NCI-H2171 treated with DMSO at 0.1 percent for 48 hours (cell line): ENCODE measurements around the gene RNF121.

Experiments used
- DNase-seq: peaks from one replicate; lab custom pipeline; 2025; lab: John Stamatoyannopoulos, UW

RNF121 gene

DNA sequence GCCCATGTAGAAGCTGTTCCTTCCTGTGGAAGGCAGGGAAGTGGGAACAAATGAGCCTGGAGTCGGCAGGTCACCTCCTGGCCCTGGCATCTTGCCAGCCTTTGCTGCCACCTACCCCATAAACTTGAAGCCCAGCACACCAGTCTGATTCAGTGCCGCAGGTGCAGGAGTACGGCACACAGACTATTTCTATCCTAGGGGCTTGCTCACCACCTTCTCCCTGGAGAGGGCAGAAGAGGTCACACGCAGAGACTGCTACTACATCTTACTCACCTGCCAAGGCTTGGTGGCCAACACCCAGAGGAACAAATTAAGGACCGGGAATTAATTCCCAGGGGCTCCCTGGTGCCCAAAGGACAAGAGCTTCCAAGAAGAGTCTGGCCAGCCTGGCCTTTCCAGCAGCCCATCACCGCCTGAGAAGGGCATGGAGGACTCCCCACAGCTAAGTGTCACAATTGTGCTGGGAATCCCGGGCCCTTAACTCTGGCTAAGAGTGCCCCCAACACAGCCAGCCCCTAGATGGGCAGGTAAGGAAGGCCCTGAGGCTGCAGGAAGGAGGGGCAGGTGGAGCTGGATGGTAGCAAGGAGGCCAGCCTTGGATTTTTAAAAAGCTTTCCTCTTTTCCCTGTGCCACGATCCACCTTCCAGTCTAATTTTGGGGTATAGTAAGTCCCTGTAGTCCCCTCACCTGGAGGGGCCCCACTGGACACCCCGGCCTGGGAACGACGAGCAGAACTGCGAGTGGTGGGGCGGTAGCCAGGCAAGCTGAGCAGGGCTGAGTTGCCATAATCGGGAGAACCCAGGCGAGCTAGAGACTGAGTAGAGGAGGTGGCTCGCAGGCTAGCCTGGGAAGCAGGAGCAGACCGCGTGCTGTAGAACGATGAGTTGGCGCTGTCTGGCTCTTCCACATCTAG is 76.8 kb downstream of the RNF121 start:
- peak; percentile 60 for DNase-seq

- no peak for DNase-seq
Observed at GRCh38 chr11:72006309-72007088, 77.7 kb downstream of the RNF121 start.

GRCh38 chr11:72007089-72007476 is 78.2 kb downstream of the RNF121 start:
- DNase-seq = no peak

GRCh38 chr11:72007587-72007986 is 78.7 kb downstream of the RNF121 start:
- no peak for DNase-seq

GRCh38 chr11:72008728-72009127 is 79.9 kb downstream of the RNF121 start:
- no peak for DNase-seq

DNA sequence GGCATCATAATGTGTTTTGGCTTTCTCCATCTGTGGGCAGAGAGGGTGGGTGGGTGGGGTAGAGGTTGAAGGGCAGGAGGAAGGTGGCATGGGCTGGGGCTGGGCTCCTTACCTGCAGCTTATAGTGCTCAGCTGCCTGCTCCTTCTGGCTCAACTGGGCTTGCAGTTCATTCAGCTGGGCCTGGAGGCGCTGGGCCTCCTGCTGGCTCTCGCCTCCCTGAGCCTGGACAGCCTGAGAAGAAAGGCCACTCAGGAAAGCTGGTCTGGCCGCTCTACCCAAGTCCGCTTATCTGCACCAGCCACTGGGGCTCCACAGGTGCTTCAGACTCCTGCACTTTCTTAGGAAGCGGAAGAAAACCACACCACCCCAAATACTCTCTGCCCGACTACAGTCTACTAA is 80.3 kb downstream of the RNF121 start:
- no peak for DNase-seq

GRCh38 chr11:72010529-72011233 is 81.8 kb downstream of the RNF121 start:
- no peak for DNase-seq

GRCh38 chr11:72012091-72012630 is 83.3 kb downstream of the RNF121 start:
- no peak for DNase-seq

GRCh38 chr11:72012897-72013721 is 84.3 kb downstream of the RNF121 start:
- DNase-seq = no peak

DNA sequence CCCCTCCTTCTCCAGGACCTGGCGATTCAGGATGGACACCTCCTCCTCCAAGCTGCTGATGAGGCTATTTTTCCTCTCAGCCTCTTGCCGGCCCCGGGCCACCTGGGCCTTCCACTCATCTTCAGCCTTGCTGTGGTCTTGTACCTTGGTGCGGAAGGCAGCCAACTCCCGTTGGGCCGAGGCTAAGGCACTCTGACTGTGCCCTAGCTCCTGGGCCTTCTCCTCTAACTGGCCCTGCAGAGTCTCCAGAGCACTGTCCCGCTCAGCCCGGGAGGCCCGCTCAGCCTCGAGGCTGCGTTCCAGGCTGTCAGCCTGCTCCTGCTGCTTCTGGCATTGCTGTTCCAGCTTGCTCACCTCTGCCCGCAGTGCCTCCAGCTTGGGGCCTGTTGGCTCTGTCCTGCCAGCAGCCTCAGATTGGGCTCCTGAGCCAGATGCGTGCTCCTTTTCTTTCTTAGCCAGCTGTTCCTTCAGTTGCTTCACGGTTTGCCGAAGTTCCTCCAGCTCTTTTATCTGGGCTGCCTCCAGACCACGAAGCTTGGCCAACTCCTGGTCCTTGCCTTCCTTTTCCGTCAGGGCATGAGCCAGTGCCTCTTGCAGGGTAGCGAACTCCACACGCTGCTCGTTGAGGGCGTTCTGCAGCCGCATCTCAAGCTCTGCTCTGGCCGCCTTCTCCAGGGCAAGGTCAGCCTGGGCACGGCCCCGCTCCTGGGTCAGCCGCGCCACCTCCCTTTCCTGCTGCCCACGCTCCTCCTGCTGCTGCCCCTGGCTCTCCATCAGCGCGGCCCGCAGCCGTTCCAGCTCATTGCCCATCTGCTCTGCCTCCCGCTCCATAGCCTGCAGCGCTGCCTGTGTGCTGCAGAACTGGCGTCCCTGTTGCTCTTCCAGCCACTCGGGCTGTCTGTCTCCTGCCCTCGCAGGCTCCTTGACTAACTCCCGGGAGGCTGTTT is 85.2 kb downstream of the RNF121 start:
- DNase-seq = no peak

DNA sequence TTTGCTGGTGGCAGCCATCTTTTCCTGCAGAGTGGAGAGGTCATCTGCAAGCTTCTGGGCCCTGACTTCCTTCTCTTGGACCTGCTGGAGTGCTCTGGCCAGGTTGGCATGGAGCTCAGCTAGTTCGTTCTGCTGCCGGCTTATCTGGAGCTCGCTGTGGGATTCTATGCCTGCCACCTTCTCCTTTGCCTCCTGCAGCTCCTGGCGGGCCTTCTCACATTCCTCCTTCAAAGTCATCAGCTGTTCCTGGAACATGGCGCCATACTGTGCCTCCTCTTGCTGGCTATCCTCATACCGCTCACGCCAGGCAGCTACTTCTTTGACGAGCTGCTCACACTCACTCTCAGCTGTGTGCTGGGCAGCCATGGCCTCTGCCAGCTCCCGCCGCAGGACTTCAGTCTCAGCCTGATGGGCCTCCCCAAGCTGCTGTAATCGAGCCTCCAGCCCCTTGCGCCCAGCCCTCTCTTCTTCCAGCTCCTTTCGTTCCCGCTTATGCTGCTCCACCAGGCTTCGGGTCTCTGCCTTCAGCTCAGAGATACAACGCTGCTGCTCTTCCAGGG is 86.0 kb downstream of the RNF121 start:
- DNase-seq = no peak

DNA sequence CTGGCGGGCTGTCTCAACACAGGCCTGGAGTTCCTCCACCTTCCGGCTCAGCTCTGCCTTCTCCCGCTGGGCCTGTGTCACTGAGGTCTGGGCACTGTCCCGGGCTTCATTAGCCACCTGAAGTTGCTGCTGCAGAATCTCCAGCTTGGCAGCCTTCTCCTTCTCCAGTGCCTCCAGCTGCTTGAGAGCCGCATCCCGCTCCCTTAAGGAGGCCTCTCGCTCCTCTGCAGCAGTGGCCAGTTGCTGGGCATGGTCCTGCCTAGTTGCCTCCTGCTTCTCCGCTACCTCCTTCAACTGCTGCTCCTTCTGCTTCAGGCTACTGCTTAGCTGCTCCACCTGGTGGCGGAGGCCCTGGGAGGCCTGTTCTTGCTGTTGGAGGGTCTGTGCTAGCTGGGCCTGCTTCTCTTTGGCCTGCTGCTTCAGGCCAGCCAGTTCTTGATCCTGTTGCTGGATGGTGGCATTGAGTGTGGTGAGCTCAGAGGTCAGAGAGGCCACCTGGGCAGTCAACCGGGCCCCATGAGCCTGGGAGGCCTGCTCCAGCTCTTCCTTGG is 86.7 kb downstream of the RNF121 start:
- peak; percentile 7 for DNase-seq

DNA sequence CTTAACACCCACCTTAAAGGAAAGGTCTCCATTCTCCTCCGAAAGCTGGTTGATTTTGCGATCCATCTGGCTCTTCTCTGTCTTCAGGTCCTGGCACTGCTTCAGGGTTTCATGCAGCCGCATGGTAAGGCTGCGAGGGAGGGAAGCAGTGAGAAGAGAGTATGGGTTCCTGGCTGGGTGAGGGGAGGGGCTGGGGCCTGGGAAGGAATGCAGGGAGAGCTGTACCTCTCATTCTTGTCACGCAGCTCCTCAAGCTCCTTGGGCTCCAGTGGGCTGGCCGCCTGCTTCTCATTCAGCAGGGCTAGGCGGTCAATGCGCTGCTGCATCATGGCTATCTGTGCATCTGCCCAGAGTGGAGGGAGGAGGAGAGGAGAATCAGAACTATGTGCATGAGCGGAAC is 89.3 kb downstream of the RNF121 start:
- no peak for DNase-seq

DNA sequence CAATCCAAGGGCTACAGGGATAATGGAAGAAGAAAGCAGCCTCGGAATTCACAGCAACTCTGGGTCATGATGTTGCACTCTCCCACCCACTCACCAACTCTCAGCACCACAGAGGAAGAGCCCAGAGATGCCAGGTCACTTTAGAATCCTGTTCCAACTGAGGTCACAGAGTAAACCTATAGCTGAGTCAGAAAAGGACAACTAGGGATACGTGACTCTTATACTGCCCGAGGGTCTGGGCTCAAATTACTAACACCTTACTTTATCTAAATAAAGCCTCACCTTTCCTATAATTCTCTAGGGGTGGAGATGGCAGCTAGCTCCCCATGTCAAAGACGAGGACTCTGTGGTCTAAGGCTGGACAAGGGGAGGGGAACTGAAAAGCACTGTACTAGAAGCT is 94.5 kb downstream of the RNF121 start:
- no peak for DNase-seq

DNA sequence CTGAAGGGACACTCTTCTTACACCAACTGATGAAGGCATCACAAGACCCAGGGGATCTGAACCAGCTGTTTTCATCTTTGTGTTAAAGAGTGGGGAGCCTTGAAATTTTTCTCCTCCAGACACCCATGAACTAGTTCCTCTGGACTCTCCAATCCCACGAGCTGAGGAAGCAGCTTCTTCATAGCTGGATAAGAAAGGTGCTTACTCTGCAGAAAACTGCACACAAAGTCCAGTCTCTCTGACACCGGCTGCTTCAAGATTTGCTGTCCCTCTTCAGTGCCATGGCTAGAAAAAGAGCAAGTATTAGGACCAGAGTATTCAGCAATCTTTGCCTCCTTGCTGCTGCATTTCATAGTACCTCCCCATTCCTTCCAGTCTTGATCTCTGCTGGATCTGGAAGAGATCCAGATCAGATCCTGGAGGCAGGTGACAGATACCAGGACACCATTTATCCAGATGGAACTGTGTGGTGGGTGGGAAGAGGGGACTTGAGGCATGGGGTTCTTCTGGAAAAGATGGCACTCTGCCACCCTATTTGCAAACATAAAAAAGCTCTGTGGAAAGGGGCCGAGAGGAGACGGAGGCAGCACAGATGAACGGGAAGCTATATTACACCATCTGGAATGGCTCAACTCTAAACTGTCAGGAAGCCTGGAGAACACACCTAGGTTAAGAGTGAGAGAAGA is 95.4 kb downstream of the RNF121 start:
- DNase-seq = no peak

DNA sequence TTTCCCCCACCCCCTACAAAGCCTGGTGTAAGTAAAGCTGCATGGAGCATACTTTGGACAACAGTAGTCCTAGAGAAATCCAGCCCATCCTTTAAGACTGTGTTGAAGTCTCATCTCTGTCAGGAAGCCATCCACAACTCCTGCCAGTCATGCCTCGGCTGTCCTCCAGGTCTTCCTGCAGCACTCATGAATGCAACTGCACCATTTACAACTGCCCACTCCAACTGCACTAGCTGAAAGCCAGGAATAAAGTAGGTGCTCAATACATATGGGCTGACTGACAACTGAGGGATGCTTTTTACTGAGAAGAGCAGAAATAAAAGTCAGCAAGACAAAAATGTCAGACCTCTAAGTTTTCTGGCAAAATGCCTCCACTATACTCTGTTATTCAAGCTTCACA is 97.2 kb downstream of the RNF121 start:
- no peak for DNase-seq

DNA sequence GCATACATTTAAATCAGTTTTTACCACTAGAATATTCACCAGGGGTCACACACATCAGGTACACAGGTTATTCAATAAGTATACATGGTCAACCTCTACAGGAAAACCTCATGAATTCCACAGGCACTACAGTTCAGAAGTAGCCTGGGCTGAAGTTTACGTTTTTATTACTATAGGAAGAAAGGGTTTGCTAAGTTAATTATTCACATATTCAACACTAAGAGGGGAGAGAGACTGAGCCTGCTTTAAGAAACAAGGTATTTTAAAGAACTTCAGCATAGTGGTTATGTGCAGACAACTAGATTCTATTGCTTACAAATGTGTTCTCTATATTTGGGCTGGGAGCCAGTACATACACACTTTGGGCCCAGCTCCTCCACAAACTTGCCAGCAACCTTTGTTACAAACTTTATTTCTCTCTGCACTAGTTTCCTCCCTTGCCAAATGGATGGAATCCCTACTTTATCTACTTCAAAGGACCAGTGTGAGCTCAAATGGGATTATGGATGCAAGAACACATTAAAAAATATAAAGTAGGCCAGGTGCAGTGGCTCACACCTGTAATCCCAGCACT is 101.7 kb downstream of the RNF121 start:
- no peak for DNase-seq

GRCh38 chr11:72036687-72037086 is 107.8 kb downstream of the RNF121 start:
- DNase-seq = peak; percentile 68
